DMS53 treated with DMSO at 0.1 percent for 48 hours (cell line): ENCODE measurements around the gene MPPED1.

Experiments
- DNase-seq: peaks from one replicate; lab custom pipeline; 2025; ENCODE audit not compliant: unreplicated experiment; lab: John Stamatoyannopoulos, UW

MPPED1 gene

DNA sequence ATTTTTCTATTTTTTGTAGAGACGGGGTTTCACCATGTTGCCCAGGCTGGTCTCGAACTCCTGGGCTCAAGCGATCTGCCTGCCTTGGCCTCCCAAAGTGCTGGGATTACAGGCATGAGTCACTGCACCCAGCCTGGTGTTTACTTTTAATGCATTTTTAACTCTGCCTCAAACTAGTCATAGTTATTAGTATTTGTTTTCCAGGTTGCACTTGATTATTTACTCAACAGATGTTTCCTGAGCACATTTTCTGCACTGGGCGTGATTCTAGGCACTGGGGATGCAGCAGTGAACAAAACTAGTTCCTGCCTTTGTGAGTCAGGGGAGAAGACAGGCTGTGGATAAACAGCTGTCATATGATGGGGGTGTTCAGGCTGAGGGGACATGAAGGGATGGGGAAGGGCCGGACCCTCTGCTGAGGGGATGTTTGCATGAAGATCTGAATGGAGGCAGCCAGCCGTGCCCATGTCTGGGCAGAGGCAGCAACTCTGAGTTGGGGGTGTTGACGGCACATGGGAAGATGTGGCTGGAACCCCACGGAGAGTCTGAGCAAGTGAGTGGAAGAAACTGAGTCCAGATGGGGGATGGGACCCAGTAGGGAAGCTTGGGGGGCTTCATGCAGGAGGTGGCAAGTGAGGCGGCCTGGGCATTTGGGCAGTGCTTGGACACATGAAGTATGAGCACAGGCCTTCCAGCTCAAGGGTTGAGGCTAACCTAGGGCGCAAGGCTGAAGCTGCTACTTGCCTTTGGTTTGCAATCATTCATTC, 34.4 kb downstream of the MPPED1 start:
- DNase-seq: peak; percentile 75

DNA sequence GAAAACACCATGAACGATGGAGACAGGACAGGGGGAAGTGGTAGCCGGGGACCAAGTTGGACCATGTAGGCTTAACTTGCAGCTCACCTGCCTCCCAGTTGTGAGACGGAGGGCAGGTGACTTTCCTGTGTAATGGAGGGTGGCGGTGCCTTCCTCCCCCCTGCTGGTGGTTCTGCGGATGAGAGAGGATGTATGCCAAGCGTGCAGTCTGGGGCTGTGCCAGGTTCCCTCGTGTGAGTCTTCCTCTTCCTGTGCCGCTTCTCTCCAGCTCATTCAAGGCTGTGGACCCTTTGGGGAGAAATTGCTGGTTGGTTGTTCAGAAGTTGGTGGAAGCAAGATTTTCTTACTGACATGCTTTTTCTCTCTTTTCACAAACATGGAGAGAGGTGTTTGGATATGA, 35.1 kb downstream of the MPPED1 start:
- DNase-seq: peak; percentile 79

DNA sequence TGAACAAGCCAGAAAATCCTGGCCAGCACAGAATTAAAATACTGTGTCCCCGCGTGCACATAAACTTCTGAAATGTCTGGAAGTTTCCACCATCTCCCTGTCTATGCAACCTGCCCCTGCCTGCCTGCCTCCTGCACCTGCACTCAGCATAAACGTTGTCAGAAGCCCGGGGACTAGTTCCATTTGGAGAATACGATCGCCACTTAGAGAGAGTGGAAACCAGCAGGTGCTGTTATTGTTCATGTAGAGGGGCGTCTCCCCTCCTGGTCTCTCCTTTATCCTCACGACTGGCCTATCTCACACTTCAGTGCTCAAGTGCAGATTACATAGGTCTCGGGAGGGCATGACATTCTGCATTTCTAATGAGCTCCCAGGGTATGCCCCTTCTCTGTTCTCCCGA, 35.6 kb downstream of the MPPED1 start:
- DNase-seq: peak; percentile 83

DNA sequence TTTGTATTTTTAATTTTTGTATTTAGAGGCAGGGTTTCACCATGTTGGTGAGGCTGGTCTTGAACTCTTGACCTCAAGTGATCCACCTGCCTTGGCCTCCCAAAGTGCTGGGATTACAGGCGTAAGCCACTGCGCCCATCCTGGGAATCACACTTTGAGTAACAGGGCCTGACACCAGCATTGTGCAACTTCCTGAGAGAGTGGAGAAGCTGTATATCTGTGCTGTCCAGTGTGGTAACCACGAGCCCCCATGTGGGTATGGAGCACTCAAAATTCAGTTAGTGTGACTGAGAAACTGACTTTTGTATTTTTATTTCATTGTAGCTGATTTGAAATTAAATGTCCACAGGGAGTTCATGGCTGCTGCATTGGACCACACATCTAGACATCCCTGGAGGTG, 36.2 kb downstream of the MPPED1 start:
- DNase-seq: no peak

DNA sequence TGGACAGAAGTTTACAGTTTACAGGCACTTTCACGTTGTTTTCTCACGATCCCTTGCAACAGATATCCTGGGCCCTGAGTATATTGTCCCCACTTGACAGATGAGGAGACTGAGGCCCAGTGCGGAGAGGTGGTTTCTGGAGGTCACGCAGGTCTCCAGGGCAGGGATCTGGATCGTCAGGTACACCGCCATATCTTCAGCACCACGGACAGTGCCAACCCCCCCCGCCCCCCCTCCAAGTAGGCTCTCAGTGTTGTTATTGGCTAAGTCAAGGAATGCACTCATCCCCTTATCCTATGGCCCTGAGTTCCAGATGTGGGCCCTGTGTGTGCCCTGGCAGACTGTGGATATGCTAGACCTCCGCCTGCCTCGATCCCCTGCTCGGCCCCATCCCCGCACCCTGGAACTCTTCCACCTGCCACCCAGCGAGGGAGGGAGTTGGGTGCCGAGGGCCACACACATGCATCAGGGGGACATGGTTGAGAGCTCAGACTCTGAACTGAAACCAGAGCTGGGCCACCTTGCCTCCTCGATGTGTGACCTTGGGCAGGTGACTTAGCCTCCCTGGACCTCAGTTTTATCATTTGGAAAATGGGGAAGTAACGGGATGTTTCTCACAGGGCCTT, 37.5 kb downstream of the MPPED1 start:
- no peak for DNase-seq

DNA sequence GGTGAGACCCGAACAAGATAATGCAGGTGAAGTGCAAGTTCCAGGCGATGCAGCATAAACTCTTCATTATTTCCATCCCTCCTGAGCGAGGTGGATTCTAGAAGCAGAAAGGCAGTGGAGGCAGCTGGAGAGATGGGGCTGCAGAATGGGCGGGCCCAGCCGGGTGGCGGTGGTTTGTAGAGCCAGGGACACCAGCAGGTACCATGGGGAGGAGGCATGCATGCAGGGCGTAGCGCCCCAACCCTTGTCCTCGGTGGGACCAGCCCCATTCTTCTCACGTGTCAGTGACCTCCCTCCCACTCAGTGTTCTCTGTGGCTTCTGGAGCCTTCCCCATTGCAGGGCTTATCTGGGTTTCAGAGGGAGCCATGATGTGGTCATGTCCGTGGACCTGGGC, 38.0 kb downstream of the MPPED1 start:
- no peak for DNase-seq

DNA sequence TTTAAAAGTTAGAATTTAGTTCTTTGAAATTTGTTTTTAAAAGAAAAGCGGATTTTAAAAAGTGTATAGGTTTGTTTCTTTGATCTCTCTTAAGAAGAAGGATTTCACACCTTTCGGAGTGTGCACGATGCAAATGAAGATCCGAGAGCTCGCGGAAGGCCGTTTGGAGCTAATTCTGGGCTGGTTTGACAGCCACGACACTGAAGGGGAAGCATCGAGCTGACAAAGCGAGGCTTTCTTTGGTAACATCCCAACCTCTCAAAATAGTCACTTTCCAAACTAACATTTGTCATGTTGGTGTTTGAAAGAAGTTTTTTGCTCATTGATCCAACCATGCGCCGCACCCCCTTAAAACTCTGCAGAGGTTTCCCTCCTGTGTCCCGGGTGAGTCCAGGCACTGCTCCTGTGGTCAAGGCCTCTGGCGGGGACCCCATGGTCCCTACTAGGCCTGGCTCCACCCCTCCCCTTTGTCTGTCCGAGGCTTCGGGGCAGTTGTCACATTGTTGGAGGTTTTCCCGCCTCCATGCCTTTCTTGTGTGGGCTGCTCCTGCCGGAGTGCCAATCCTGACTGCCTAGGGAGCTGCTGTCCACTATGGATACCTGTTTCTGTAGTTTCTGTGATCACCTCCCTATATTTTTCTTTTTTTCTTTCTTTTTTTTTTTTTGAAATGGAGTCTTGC, 39.7 kb downstream of the MPPED1 start:
- no peak for DNase-seq

DNA sequence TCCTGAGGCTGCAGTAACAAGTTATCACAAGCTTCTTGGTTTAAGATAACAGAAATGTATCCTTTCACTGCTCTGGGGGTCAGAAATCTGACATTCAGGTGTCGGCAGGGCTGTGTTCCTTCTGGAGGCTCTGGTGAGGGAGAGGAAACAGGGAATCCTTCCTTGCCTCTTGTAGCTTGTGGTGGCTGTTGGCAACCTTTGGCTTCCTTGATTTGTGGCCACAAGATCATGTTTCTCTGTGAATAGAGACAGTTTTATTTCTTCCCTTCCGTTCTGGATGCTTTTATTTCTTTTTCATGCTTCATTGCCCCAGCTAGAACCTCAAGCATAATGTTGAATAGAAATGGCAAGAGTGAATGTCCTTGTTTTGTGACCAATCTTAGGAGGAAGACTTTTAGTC, 44.0 kb downstream of the MPPED1 start:
- no peak for DNase-seq

DNA sequence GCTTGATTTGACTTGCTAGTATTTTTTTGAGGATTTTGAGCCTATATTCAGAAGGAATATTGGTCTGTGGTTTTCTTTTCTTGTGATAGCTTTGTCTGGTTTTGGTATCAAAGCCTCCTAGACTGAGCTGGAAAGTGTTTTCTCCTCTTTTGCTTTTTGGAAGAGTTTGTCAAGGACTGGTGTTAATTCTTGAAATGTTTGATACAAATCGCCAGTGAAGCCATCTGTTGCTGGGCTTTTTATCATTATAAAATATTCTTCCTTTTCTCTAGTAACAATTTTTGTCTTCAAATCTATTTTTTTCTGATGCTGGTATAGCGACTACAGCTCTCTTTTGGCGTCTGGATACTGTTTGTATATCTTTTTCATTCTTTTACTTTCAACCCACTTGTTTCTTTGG, 45.2 kb downstream of the MPPED1 start:
- DNase-seq: no peak

DNA sequence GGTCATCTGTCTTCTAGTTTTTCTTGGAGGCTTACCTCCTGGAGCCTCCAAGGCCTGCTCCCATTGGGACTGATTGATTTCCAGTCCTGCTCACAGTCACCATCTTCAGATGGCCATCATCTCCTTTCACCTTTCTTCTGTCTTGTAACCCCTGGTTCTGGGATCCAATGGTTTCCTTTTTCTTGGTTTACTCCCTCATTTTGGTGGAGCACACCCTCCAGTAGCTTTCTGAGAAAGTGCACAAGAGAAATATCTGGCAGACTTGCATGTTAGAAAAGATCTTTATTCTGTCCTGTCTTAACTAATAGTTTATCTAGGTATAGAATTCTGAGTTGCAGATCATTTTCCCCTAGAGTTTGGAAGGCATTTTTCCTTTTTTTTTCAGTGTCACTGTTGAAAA, 50.9 kb downstream of the MPPED1 start:
- no peak for DNase-seq

DNA sequence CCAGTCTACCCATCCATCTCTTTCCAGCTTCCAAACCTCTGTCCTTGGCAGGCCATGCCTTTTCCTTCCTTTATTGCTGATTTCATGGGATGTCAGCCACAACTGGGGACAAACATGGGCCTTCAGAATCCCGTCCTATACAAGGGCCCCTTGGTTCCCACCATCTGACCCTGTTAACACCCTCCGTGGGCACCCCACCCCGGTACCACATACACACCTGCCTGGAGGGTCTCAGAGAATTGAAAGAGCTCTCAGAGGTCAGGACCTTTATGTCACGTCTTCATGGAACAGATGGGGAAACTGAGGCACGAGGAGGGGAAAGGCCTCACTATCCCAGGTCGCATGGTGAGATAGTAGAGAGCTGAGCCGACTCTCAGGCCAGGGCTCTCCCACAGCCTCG, 53.0 kb downstream of the MPPED1 start:
- DNase-seq: no peak

DNA sequence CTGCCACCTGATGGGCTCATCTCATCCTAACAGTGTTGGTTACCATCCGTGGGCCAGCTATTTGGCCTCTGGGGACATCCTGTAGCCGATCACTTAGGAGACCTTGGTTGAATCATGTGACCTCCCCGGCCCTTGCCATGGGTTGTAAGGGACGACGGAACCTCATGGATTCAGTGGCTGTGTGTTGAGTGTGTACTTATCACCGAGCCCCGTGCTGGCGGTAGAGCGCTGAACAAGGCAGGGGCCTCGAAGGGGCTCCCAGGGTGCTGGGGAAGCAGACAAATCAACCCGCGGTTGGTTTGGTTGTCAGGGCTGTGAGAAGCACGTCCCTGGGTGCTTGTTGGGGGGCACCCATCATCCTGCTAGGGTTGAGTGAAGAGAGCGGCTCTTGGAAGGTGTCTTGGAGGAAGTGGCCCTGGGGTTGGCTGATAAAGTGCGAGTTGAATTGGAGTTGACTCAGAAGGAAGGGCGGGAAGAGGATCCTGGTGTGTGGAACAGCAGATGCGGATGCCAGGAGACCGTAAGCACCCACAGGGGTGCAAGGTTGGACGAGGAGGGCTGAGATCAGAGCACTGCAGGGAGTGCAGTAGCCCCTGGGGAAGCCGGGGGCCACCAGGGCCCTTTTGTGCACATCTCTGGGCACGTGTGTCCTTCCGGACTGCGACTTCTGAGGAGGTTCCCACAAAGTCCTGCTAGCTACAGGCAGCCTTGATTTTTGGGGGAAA, 53.6 kb downstream of the MPPED1 start:
- no peak for DNase-seq

DNA sequence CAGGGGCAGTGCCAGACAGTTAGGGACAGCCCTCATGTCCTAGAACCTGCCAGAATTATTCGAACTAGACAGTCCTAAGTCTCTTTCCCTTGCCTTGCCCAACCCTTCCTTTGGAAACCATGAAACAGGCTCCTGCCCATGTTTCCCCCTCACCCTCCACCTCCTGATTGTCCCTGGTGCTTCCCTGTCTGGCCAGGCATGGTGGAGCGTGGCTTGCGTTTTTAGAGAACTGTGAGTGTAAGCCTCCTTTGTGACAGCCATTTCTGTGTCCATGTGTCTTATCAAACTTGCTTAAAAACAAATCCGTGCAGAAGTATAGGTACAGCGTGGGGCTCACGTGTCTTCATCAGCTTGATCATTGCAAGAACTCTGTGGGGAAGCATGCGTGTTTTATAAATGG, 54.9 kb downstream of the MPPED1 start:
- no peak for DNase-seq

DNA sequence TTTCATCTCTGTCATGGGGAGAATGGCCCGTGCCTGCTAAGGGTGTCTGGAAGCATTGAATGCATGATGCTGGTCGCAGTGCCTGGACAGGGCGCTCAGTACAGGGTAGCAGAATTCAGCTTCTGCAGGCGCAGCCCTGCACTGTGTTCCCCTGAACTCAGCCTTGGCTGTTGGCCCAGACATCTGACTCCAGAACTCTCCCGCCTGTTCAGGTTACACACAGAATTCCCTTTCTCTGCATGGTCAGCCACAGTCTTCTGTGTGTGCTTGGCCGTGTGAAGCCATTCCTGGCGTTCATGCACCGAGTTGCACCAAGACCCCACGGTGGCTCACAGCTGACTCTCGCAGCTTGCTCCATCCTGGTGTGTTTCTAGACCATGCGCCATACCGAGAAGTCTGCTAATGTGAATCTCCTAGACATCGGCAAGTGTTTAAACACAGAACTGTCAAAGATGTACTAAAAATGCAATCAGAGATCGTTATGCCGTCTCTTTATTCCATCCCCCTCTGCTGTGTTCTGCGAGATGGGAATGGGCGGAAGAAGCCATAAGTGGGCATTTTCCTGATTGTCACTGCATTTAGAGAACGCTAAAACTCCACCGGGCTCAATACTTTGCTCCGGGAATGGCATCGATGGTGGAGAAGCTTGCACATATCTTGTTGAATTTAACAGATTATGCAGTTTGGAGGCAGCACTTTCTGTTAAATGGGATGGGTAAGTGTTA, 55.6 kb downstream of the MPPED1 start:
- DNase-seq: no peak

DNA sequence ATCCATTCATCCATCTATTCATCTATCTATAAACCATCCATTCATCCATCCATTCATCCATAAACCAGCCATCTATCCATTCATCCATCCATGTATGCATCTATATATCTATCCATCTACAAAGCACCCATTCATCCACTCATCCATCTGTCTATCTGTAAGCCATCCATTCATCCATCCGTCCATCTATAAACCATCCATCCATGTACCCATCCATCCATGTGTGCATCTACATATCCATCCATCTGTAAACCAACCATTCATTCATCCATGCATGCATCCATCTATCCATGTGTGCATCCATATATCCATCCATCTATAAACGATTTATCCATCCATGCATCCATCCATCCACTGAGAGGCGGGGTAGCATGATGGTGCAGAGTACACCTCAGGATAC, 58.4 kb downstream of the MPPED1 start:
- no peak for DNase-seq

DNA sequence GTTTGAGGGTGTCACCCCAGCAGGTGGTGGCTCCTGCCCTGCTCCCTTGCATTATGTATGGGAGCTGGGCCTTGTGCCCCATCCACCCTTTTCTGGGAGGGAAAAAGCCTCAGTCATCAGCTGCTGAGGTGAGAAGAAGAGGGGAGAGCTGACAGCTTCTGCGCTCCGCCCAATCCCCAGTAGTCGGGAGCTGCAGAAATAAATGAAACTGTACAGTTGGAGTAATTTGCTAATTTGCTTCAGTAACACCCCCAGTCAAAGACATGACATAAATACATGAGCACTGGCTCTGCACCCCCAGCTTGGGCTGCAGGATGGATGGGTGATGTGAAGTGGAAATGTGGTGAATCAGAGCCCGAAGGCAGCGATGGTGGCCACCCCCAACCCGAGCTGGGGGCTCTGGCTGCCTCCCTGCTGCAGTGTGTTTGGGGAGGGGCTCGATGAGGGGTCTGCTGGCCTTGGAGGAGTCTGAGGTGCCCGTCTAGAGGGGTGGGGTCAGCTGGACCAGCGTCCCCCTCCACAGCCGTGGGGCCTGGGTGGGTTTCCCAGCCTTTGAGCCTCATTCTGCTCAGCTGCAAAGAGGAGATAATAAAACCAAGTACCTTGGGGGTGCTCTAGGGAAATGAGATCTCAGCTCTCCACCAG, 59.2 kb downstream of the MPPED1 start:
- no peak for DNase-seq

DNA sequence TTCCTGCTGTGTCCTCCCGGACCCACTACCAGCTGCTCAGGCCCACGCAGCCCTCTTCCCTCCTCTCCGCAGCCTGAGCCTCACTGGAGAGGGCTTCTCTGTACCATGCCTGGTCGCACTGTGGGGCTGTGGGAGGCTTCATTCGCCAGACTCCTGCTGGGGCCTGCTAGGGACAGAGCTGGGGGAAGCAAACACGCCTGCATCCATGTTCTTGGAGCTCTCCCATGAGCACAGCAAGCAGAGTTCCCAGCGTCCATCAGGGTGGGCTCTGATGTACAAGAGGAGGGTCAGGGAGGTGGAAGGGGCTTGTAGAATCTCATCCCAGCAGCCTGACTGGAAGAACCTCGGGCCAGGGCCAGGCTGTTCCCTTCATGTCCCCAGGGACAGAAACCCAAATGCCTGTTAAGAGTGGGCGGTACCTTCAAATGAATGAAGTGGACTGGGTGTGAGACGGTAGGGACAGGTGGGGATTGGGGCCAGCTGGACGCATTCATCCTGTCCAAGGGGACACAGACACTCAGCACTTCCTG, 59.9 kb downstream of the MPPED1 start:
- DNase-seq: no peak

DNA sequence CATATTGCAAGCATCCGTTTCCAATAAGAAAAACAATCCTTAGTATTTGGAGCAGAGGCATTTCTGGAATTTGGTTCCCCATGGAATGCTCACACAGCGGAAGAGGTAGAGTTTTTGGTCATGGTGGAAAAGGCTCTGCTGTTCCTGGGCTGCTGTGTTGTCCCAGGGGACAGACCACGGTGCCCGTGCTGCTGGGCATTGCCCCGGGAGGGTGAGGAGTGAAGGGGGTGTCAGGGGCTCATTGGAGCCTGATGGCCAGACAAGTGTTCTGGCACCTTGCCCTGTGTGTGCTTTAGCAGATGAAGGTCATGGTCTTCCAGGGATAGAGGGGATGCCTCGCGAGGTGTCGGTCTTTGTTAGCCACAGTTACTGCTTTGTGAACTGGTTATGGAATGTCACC, 61.2 kb downstream of the MPPED1 start:
- no peak for DNase-seq

DNA sequence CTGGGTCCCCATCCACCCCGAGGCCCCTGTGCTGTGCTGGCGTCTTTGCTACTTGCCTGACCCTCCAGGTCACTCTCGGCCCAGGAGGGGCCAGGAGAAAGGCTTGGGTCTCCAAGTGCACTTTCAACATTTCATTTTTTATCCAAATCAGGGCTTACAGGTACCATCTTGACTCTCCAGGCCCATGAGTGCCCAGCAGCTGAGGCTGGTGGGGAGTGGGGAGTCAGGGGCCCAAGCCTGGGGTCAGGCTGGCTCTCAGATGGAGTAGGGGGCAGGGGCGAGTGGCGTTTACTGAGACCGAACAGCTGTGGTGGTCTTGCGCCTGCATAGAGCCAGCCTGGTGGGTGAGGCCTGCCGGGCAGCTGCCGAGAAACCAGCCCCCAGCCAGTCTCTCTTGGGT, 61.6 kb downstream of the MPPED1 start:
- no peak for DNase-seq
